Ovary (tissue), 9 donors: Measurements from ENCODE around the gene ALPP. TPM values are rescaled to one million over a fixed set of nuclear protein-coding genes. Genes with fewer than 3 reads are reported as not detected.

Experiments used
- DNase-seq, 5 donors: peaks; one replicate each; pipeline ENCODE4 v3.0.0-alpha.2; 2019 to 2020
- H3K27ac ChIP-seq, 2 donors: fragments of 200-600 bp; one replicate each; pipeline versions ENCODE4 v1.5.1 to v1.8.0; 2019 to 2022
- H3K27me3 ChIP-seq: fragments of 200-600 bp; one replicate; pipeline ENCODE4 v1.8.0; 2022
- H3K36me3 ChIP-seq: fragments of 200-600 bp; sonication (generic); one replicate; pipeline ENCODE4 v1.5.1; 2019
- H3K4me1 ChIP-seq: one replicate; pipeline ENCODE4 v1.8.1; 2013; ENCODE audit warnings: mild to moderate bottlenecking, moderate library complexity; ENCODE audit not compliant: insufficient read depth
- H3K4me3 ChIP-seq: fragments of 200-600 bp; sonication (generic); one replicate; pipeline ENCODE4 v1.5.1; 2017
- H3K9me3 ChIP-seq, 2 donors: fragments of 200-600 bp in 1 of 2; sonication (generic) in 1 of 2; one replicate each; pipeline versions ENCODE4 v1.5.1 to v1.8.1; 2013 to 2019; ENCODE audit warnings: mild to moderate bottlenecking in 1 of 2, moderate library complexity in 1 of 2
- CTCF ChIP-seq, 3 donors: fragments of 450-650 bp in 2 of 3; fragments of 200-600 bp in 1 of 3; IDR thresholded peaks; one replicate each; pipeline versions ENCODE4 v1.5.1 to v1.8.0; 2016 to 2022; ENCODE audit warnings: antibody characterized with exemption in 3 of 3, mild to moderate bottlenecking in 1 of 3
- EP300 ChIP-seq: sonication (generic); formaldehyde crosslinking; IDR thresholded peaks from one replicate; pipeline ENCODE4 v1.6.1; 2017; ENCODE audit warnings: antibody characterized with exemption
- POLR2A ChIP-seq: fragments of 450-650 bp; IDR thresholded peaks from one replicate; pipeline ENCODE4 v1.6.1; 2017; ENCODE audit warnings: antibody characterized with exemption, mild to moderate bottlenecking, moderate library complexity
- WGBS, 3 donors: extraction: QIAGEN DNeasy Blood & Tissue Kit in 1 of 3; methylation state at CpG; one replicate each; pipeline versions ENCODE4 v1.1.5 to v1.1.7; 2013 to 2017; 5-methylcytosine and 5-hydroxymethylcytosine counted together
- intact Hi-C, 4 donors: fragments of 100-400 bp; cut with DNase I; formaldehyde crosslinking; loops; one replicate each; pipeline versions ENCODE4 v1.11.0 to v1.15.1; 2022 to 2023
- polyA plus RNA-seq, 2 donors: library from polyadenylated mRNA; stranded (reverse); fragments of 200-250 nt in 1 of 2; fragments of 350-450 nt in 1 of 2; fragmentation: Illumina TruSeq in 1 of 2; extraction: RNeasy Lipid Tissue Mini Kit (QIAGEN cat#74804) in 1 of 2; gene quantifications; one replicate each; pipeline ENCODE4 v1.2.3, GENCODE V29; 2013 to 2014
- total RNA-seq, 7 donors: library from RNA; depleted of rRNA in 2 of 7; stranded (reverse); fragments of >200 nt in 2 of 7; fragmentation: NEBNext Ultra II Directional in 3 of 7; extraction: Animal tissue kit (Norgen Biotek cat#: 25700) in 3 of 7; gene quantifications; one replicate each; pipeline versions ENCODE4 v1.1.0 to v1.2.4, GENCODE V29; 2016 to 2023
- donor health status: DM: no; HTN: no; CAD: no; lungs with moderate emphysema.
- donor health status: DM: no; HTN: no; CAD: no.
- donor health status: Bipolar disorder and iron deficiency.
- donor health status: DM: yes; HTN: yes; CAD: no.
- donor health status: DM: no; HTN: no; CAD: no.
- donor health status: DM: yes; HTN: yes; CAD: no.

ALPP gene
- total and polyA plus RNA-seq, 9 donors: 0.20 to 21.6 (median 8.5) TPM; not detected in 4

DNA sequence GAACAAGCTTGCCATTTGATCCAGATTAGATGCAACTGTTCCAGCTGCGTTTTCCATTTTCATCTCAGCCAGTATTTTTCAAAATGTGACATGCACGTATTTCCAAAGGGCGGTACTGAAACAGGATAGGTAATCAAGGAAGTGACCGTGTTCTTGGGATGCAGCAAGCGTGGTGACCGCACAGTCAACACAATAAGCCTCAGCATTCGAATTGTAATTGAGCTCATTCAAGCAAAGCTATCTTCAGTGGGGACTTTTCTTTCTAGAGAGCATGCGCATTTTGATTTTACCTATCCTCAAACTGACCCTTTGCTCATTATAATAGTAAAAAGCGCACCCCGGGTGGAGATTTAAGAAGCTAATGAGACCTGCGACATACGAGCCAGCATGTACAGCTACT, 3.4 kb upstream of the ALPP start:
- no peak overlapping the region for H3K4me3 ChIP-seq
- H3K9me3 ChIP-seq: no peaks in the 10 kb centered on the region
- H3K4me1 ChIP-seq: no peaks in the 10 kb centered on the region
- 77 to 81% (median 80%) methylated on average over 12 of the region's 12 CpGs for whole genome bisulfite sequencing, 3 donors
- no peak for TF ChIP-seq EP300
- no peak for TF ChIP-seq POLR2A
- no peak for TF ChIP-seq CTCF (IDR thresholded peaks at IDR 0.05)
- H3K27me3 ChIP-seq: no peaks in the 10 kb centered on the region
- intact Hi-C loops: no loop called here
- no peak overlapping the region for H3K27ac ChIP-seq
- H3K36me3 ChIP-seq: no peaks in the 10 kb centered on the region
- no peak for DNase-seq

DNA sequence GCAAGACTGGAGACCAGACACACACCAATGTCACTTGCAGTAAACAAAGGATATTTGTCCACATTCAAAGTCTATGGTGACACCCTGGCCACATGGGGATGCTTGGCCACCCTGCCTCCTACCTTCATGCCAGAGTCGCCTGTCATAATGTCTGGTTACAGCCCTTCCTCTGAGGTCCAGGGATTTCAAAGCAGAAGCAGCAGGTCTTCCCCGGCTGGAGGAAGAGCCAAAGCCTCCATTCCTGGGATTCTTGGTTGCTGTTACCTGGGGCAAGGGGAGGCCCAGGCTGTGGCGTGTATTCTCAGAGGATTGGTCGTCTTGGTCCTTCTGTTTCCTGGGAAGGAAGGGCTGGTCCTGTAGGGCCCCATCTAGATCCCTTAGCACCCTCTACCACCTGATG, 2.3 kb upstream of the ALPP start:
- Histone ChIP-seq H3K36me3 (no peaks in the 10 kb centered on the region), H3K27ac (no peak overlapping the region), H3K27me3 (no peaks in the 10 kb centered on the region), H3K9me3 (no peaks in the 10 kb centered on the region), H3K4me1 (no peaks in the 10 kb centered on the region), H3K4me3 (no peak overlapping the region)
- intact Hi-C loops: no loop called here
- 90 to 96% (median 91%) methylated on average over 4 of the region's 4 CpGs for whole genome bisulfite sequencing, 3 donors
- DNase-seq: peak in 1 of 5 donors; percentile 3
- TF ChIP-seq CTCF (IDR thresholded peaks at IDR 0.05) (no peak), EP300 (no peak), POLR2A (no peak)

- no peak for DNase-seq
- TF ChIP-seq CTCF (IDR thresholded peaks at IDR 0.05) (no peak), POLR2A (no peak), EP300 (no peak)
- H3K27me3 ChIP-seq: no peaks in the 10 kb centered on the region
- H3K4me3 ChIP-seq: no peak overlapping the region
- 85 to 91% (median 86%) methylated on average over 7 of the region's 7 CpGs for WGBS, 3 donors
- no peaks in the 10 kb centered on the region for H3K36me3 ChIP-seq
- H3K4me1 ChIP-seq: no peaks in the 10 kb centered on the region
- H3K27ac ChIP-seq: no peak overlapping the region
- no peaks in the 10 kb centered on the region for H3K9me3 ChIP-seq
- intact Hi-C loops: no loop called here
Measured at GRCh38 chr2:232376713-232377112, 1.8 kb upstream of the ALPP start.

- H3K9me3 ChIP-seq: no peaks in the 10 kb centered on the region
- H3K27me3 ChIP-seq: no peaks in the 10 kb centered on the region
- 88 to 92% (median 90%) methylated on average over 7 of the region's 7 CpGs for WGBS, 3 donors
- DNase-seq: no peak
- H3K27ac ChIP-seq: no peak overlapping the region
- TF ChIP-seq CTCF (IDR thresholded peaks at IDR 0.05) (no peak), POLR2A (no peak), EP300 (no peak)
- no peaks in the 10 kb centered on the region for H3K36me3 ChIP-seq
- no peak overlapping the region for H3K4me3 ChIP-seq
- intact Hi-C loops: no loop called here
- no peaks in the 10 kb centered on the region for H3K4me1 ChIP-seq
Measured at GRCh38 chr2:232377319-232377718, 1.2 kb upstream of the ALPP start.
